ENCODE results near the gene LAMB3. TPM values are rescaled to one million over a fixed set of nuclear protein-coding genes. Genes with fewer than 3 reads are reported as not detected.
"Not testable (repeated sequence)": the region's sequence is repeated elsewhere in the genome, so short reads cannot be mapped to it uniquely, and the experiment has no call there.

LAMB3 gene
- 0.22 TPM for polyA plus RNA-seq (2013, experiment 1 of 4)
- polyA plus RNA-seq (2013, experiment 2 of 4): 0.25 TPM
- 0.11 TPM for polyA plus RNA-seq (2013, experiment 3 of 4)
- not detected for polyA plus RNA-seq (2013, experiment 4 of 4)

- Histone ChIP-seq H3K9me3 (ENCODE audit: control insufficient read depth, low read length) (no peaks in the 10 kb centered on the region), H3K27ac (ENCODE audit: insufficient read depth, low read depth, low read length, poor library complexity, severe bottlenecking) (no peak within 1 kb of the TSS), H3K36me3 (ENCODE audit: control insufficient read depth, insufficient read depth, low read length) (no peaks in the 10 kb centered on the region), H3K4me1 (ENCODE audit: control insufficient read depth, insufficient read depth, low read length) (peaks cover 9% of the 10 kb centered on the region), H3K4me3 (ENCODE audit: insufficient read depth, low read depth, low read length) (no peak within 1 kb of the TSS), H3K27me3 (ENCODE audit: control insufficient read depth, insufficient read depth, low read length, poor library complexity, severe bottlenecking) (no peaks in the 10 kb centered on the region)
- WGBS, 2 experiments: 86 to 88% methylated on average over 14 of the region's 14 CpGs
These were observed at the start of gene LAMB3 for GRCh38 chr1:209652121-209652735. LAMB3 (minus strand) TSS chr1:209652425; CDS start chr1:209650944, 1,481 bp downstream.

- not testable (repeated sequence) for H3K9me3 ChIP-seq (ENCODE audit: control insufficient read depth, low read length); H3K27me3 ChIP-seq (ENCODE audit: control insufficient read depth, insufficient read depth, low read length, poor library complexity, severe bottlenecking); H3K4me3 ChIP-seq (ENCODE audit: insufficient read depth, low read depth, low read length); H3K27ac ChIP-seq (ENCODE audit: insufficient read depth, low read depth, low read length, poor library complexity, severe bottlenecking); H3K4me1 ChIP-seq (ENCODE audit: control insufficient read depth, insufficient read depth, low read length); H3K36me3 ChIP-seq (ENCODE audit: control insufficient read depth, insufficient read depth, low read length)
These were observed 48.5 kb upstream of the LAMB3 start for GRCh38 chr1:209700686-209701085.

- Histone ChIP-seq H3K4me1 (ENCODE audit: control insufficient read depth, insufficient read depth, low read length) (no peaks in the 10 kb centered on the region), H3K27ac (ENCODE audit: insufficient read depth, low read depth, low read length, poor library complexity, severe bottlenecking) (no peak overlapping the region), H3K4me3 (ENCODE audit: insufficient read depth, low read depth, low read length) (no peak overlapping the region), H3K27me3 (ENCODE audit: control insufficient read depth, insufficient read depth, low read length, poor library complexity, severe bottlenecking) (peaks cover 20% of the 10 kb centered on the region), H3K9me3 (ENCODE audit: control insufficient read depth, low read length) (no peaks in the 10 kb centered on the region), H3K36me3 (ENCODE audit: control insufficient read depth, insufficient read depth, low read length) (no peaks in the 10 kb centered on the region)
- WGBS, 2 experiments: 96% methylated on average over 3 of the region's 3 CpGs
These were observed 44.9 kb upstream of the LAMB3 start for GRCh38 chr1:209697126-209697525.

- no peaks in the 10 kb centered on the region for H3K36me3 ChIP-seq (ENCODE audit: control insufficient read depth, insufficient read depth, low read length)
- H3K9me3 ChIP-seq (ENCODE audit: control insufficient read depth, low read length): no peaks in the 10 kb centered on the region
- H3K4me3 ChIP-seq (ENCODE audit: insufficient read depth, low read depth, low read length): no peak overlapping the region
- peaks cover 20% of the 10 kb centered on the region for H3K27me3 ChIP-seq (ENCODE audit: control insufficient read depth, insufficient read depth, low read length, poor library complexity, severe bottlenecking)
- H3K27ac ChIP-seq (ENCODE audit: insufficient read depth, low read depth, low read length, poor library complexity, severe bottlenecking): no peak overlapping the region
- H3K4me1 ChIP-seq (ENCODE audit: control insufficient read depth, insufficient read depth, low read length): no peaks in the 10 kb centered on the region
These were observed 44.4 kb upstream of the LAMB3 start for GRCh38 chr1:209696673-209697072.

- no peaks in the 10 kb centered on the region for H3K9me3 ChIP-seq (ENCODE audit: control insufficient read depth, low read length)
- no peak overlapping the region for H3K4me3 ChIP-seq (ENCODE audit: insufficient read depth, low read depth, low read length)
- no peaks in the 10 kb centered on the region for H3K4me1 ChIP-seq (ENCODE audit: control insufficient read depth, insufficient read depth, low read length)
- H3K27me3 ChIP-seq (ENCODE audit: control insufficient read depth, insufficient read depth, low read length, poor library complexity, severe bottlenecking): peaks cover 20% of the 10 kb centered on the region
- 5 to 7% methylated on average over 3 of the region's 3 CpGs for WGBS, 2 experiments
- no peak overlapping the region for H3K27ac ChIP-seq (ENCODE audit: insufficient read depth, low read depth, low read length, poor library complexity, severe bottlenecking)
- H3K36me3 ChIP-seq (ENCODE audit: control insufficient read depth, insufficient read depth, low read length): no peaks in the 10 kb centered on the region
These were observed 40.7 kb upstream of the LAMB3 start for GRCh38 chr1:209692745-209693504.

GRCh38 chr1:209692296-209692695, 40.1 kb upstream of the LAMB3 start:
- Histone ChIP-seq H3K27me3 (ENCODE audit: control insufficient read depth, insufficient read depth, low read length, poor library complexity, severe bottlenecking) (peaks cover 20% of the 10 kb centered on the region), H3K9me3 (ENCODE audit: control insufficient read depth, low read length) (no peaks in the 10 kb centered on the region), H3K4me3 (ENCODE audit: insufficient read depth, low read depth, low read length) (no peak overlapping the region), H3K4me1 (ENCODE audit: control insufficient read depth, insufficient read depth, low read length) (no peaks in the 10 kb centered on the region), H3K36me3 (ENCODE audit: control insufficient read depth, insufficient read depth, low read length) (no peaks in the 10 kb centered on the region), H3K27ac (ENCODE audit: insufficient read depth, low read depth, low read length, poor library complexity, severe bottlenecking) (no peak overlapping the region)
- WGBS, 2 experiments: 83 to 84% methylated on average over 3 to 4 of the region's 4 CpGs

GRCh38 chr1:209691237-209691636, 39.0 kb upstream of the LAMB3 start:
- H3K27ac ChIP-seq (ENCODE audit: insufficient read depth, low read depth, low read length, poor library complexity, severe bottlenecking): no peak overlapping the region
- H3K4me3 ChIP-seq (ENCODE audit: insufficient read depth, low read depth, low read length): no peak overlapping the region
- H3K4me1 ChIP-seq (ENCODE audit: control insufficient read depth, insufficient read depth, low read length): no peaks in the 10 kb centered on the region
- H3K36me3 ChIP-seq (ENCODE audit: control insufficient read depth, insufficient read depth, low read length): no peaks in the 10 kb centered on the region
- H3K9me3 ChIP-seq (ENCODE audit: control insufficient read depth, low read length): no peaks in the 10 kb centered on the region
- 87 to 93% methylated on average over 2 to 3 of the region's 3 CpGs for WGBS, 2 experiments
- H3K27me3 ChIP-seq (ENCODE audit: control insufficient read depth, insufficient read depth, low read length, poor library complexity, severe bottlenecking): peaks cover 20% of the 10 kb centered on the region

- no peak overlapping the region for H3K27ac ChIP-seq (ENCODE audit: insufficient read depth, low read depth, low read length, poor library complexity, severe bottlenecking)
- no peaks in the 10 kb centered on the region for H3K36me3 ChIP-seq (ENCODE audit: control insufficient read depth, insufficient read depth, low read length)
- H3K27me3 ChIP-seq (ENCODE audit: control insufficient read depth, insufficient read depth, low read length, poor library complexity, severe bottlenecking): peaks cover 15% of the 10 kb centered on the region
- 73 to 76% methylated on average over 4 of the region's 4 CpGs for WGBS, 2 experiments
- no peaks in the 10 kb centered on the region for H3K9me3 ChIP-seq (ENCODE audit: control insufficient read depth, low read length)
- H3K4me1 ChIP-seq (ENCODE audit: control insufficient read depth, insufficient read depth, low read length): peaks cover 6% of the 10 kb centered on the region
- no peak overlapping the region for H3K4me3 ChIP-seq (ENCODE audit: insufficient read depth, low read depth, low read length)
These were observed 37.3 kb upstream of the LAMB3 start for GRCh38 chr1:209689477-209689876.

- 91 to 100% methylated on average over 1 of the region's 1 CpG for WGBS, 2 experiments
- Histone ChIP-seq H3K27ac (ENCODE audit: insufficient read depth, low read depth, low read length, poor library complexity, severe bottlenecking) (no peak overlapping the region), H3K27me3 (ENCODE audit: control insufficient read depth, insufficient read depth, low read length, poor library complexity, severe bottlenecking) (peaks cover 8% of the 10 kb centered on the region)
These were observed 36.6 kb upstream of the LAMB3 start for GRCh38 chr1:209688746-209689234.

GRCh38 chr1:209686322-209686721, 34.1 kb upstream of the LAMB3 start:
- H3K27me3 ChIP-seq (ENCODE audit: control insufficient read depth, insufficient read depth, low read length, poor library complexity, severe bottlenecking): peaks cover under 1% of the 10 kb centered on the region
- WGBS, 2 experiments: 92 to 95% methylated on average over 4 of the region's 4 CpGs
- no peak overlapping the region for H3K27ac ChIP-seq (ENCODE audit: insufficient read depth, low read depth, low read length, poor library complexity, severe bottlenecking)

More at GRCh38 chr1:209688746-209689234, 36.6 kb upstream of the LAMB3 start:
- Histone ChIP-seq H3K4me1 (ENCODE audit: control insufficient read depth, insufficient read depth, low read length) (peaks cover 6% of the 10 kb centered on the region), H3K36me3 (ENCODE audit: control insufficient read depth, insufficient read depth, low read length) (no peaks in the 10 kb centered on the region), H3K4me3 (ENCODE audit: insufficient read depth, low read depth, low read length) (no peak overlapping the region), H3K9me3 (ENCODE audit: control insufficient read depth, low read length) (no peaks in the 10 kb centered on the region)

More at GRCh38 chr1:209686322-209686721, 34.1 kb upstream of the LAMB3 start:
- no peaks in the 10 kb centered on the region for H3K36me3 ChIP-seq (ENCODE audit: control insufficient read depth, insufficient read depth, low read length)
- H3K4me3 ChIP-seq (ENCODE audit: insufficient read depth, low read depth, low read length): no peak overlapping the region
- H3K4me1 ChIP-seq (ENCODE audit: control insufficient read depth, insufficient read depth, low read length): peaks cover 6% of the 10 kb centered on the region
- no peaks in the 10 kb centered on the region for H3K9me3 ChIP-seq (ENCODE audit: control insufficient read depth, low read length)
